KMS-11 (cell line): ENCODE data around the gene PFDN1.

Source experiments
- H2AFZ ChIP-seq: fragments of 200-600 bp; sonication (generic); 2 replicates; pipeline ENCODE4 v1.6.1; 2016; ENCODE audit warnings: antibody characterized with exemption, mixed run types, low read depth
- H3K27ac ChIP-seq: fragments of 200-600 bp; sonication (generic); 2 replicates; pipeline ENCODE4 v1.6.1; 2016; ENCODE audit warnings: mild to moderate bottlenecking, mixed run types
- H3K27me3 ChIP-seq: fragments of 200-600 bp; sonication (generic); 2 replicates; pipeline ENCODE4 v1.6.1; 2017; ENCODE audit warnings: mild to moderate bottlenecking, low read depth, mixed run types, moderate library complexity; ENCODE audit not compliant: insufficient read depth
- H3K36me3 ChIP-seq: fragments of 200-600 bp; sonication (generic); 2 replicates; pipeline ENCODE4 v1.6.1; 2017; ENCODE audit warnings: mild to moderate bottlenecking, mixed run types; ENCODE audit not compliant: insufficient read depth
- H3K4me1 ChIP-seq: fragments of 200-600 bp; sonication (generic); 2 replicates; pipeline ENCODE4 v1.6.1; 2016; ENCODE audit warnings: mild to moderate bottlenecking, low read depth, mixed run types; ENCODE audit not compliant: poor library complexity, severe bottlenecking
- H3K4me2 ChIP-seq: fragments of 200-600 bp; sonication (generic); 2 replicates; pipeline ENCODE4 v1.7.0; 2016; ENCODE audit warnings: mild to moderate bottlenecking, mixed run types
- H3K4me3 ChIP-seq: fragments of 200-600 bp; sonication (generic); IDR thresholded peaks from 2 replicates; pipeline ENCODE4 v1.6.1; 2017; ENCODE audit warnings: low read depth, low read length, mixed read lengths; ENCODE audit not compliant: insufficient read depth
- H3K79me2 ChIP-seq: fragments of 200-600 bp; sonication (generic); 2 replicates; pipeline ENCODE4 v1.6.1; 2016; ENCODE audit warnings: low read depth, mixed run types; ENCODE audit not compliant: insufficient read depth
- H3K9ac ChIP-seq: fragments of 200-600 bp; sonication (generic); 2 replicates; pipeline ENCODE4 v1.6.1; 2016; ENCODE audit warnings: mild to moderate bottlenecking, mixed run types
- H4K20me1 ChIP-seq: fragments of 200-600 bp; sonication (generic); 2 replicates; pipeline ENCODE4 v1.6.1; 2016; ENCODE audit warnings: mild to moderate bottlenecking, mixed run types; ENCODE audit not compliant: insufficient read depth
- CTCF ChIP-seq: fragments of 200-600 bp; sonication (generic); conservative IDR thresholded peaks from 2 replicates; pipeline ENCODE4 v1.6.1; 2017; ENCODE audit warnings: low read depth, mild to moderate bottlenecking, antibody characterized with exemption, low read length, moderate library complexity, mixed read lengths

The PFDN1 gene

DNA sequence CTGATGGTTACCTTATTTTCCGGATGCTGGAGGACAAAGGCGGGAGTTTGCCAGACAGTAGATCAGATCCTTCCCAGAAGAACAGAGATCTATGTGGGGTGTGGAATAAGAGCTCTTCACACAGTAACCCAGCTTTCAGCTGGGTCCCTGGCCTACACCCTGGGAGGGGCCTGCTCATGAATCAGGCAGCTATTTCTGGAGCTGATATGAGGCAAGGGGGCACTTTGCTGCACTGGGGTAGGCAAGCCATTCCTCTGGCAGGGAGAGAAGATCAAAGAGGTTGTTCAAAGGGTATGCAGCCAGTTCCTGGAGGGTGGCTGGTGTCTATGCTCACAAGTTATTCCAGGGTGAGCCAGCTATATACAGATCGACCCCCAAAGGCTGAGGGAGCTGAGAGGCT lies 79.3 kb downstream of the PFDN1 start:
- Histone ChIP-seq H4K20me1 (no peaks in the 10 kb centered on the region), H3K9ac (no peak overlapping the region), H3K4me3 (no peak overlapping the region), H3K4me1 (peaks cover 7% of the 10 kb centered on the region), H3K27me3 (no peaks in the 10 kb centered on the region), H2AFZ (no peak overlapping the region), H3K36me3 (no peaks in the 10 kb centered on the region), H3K79me2 (no peaks in the 10 kb centered on the region), H3K27ac (no peak overlapping the region), H3K4me2 (no peak overlapping the region)
- no peak for TF ChIP-seq CTCF

DNA sequence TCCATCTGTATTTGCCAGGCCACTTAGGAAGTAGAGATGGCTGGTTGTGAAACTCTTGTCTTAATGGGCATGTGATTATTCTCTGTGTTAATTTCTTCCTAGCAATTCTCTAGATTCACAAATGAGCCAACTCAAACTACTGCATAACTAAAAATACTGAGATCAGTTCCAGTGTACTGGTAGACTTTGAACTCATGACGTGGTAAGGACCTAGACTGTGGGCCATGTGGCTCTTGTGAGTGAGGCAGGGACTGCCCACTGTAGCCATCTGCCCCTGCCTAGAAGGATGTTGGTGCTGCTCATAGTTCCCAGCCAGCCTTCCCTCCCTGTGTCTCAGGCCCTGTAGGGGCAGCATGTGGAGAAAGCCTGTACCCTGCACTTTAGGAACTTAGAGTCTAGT lies 80.5 kb downstream of the PFDN1 start:
- H3K36me3 ChIP-seq = no peaks in the 10 kb centered on the region
- no peaks in the 10 kb centered on the region for H3K79me2 ChIP-seq
- H3K27me3 ChIP-seq = peaks cover under 1% of the 10 kb centered on the region; the same call in 1 of the 2 replicates
- no peak overlapping the region for H3K27ac ChIP-seq
- no peaks in the 10 kb centered on the region for H4K20me1 ChIP-seq
- no peak overlapping the region for H2AFZ ChIP-seq
- no peak overlapping the region for H3K9ac ChIP-seq
- no peak overlapping the region for H3K4me2 ChIP-seq
- no peak for TF ChIP-seq CTCF
- no peak overlapping the region for H3K4me3 ChIP-seq
- peaks cover 7% of the 10 kb centered on the region for H3K4me1 ChIP-seq

DNA sequence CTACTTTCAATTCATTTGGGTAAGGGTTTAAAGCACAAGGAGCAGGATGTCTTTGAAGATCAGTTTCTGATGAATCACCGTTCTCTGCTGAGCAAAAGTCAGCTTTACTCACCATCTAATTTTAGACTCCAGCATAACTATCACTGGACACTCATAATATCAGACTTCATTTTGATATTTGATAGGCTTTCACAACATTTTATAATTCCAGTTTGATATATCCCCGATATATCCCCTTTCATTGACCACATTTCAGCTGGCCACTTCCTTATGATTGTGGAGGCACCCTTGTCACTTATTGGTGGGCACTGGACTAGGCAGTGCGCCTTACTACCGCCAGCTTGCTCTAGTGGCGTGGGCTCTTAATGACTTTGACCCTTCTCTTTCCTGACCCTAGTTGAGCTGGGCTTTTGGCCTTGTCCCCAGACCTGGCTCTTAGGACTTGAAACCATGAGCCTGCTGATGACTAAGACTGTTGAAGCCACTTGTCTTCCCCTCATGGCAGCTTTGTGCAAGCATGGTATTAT lies 81.1 kb downstream of the PFDN1 start:
- Histone ChIP-seq H2AFZ (no peak overlapping the region), H3K27ac (no peak overlapping the region), H3K79me2 (no peaks in the 10 kb centered on the region), H3K4me2 (no peak overlapping the region), H3K9ac (no peak overlapping the region), H3K36me3 (no peaks in the 10 kb centered on the region), H3K4me1 (peaks cover 7% of the 10 kb centered on the region), H4K20me1 (no peaks in the 10 kb centered on the region), H3K27me3 (peaks cover 7% of the 10 kb centered on the region; the same call in 1 of the 2 replicates), H3K4me3 (no peak overlapping the region)
- no peak for TF ChIP-seq CTCF

DNA sequence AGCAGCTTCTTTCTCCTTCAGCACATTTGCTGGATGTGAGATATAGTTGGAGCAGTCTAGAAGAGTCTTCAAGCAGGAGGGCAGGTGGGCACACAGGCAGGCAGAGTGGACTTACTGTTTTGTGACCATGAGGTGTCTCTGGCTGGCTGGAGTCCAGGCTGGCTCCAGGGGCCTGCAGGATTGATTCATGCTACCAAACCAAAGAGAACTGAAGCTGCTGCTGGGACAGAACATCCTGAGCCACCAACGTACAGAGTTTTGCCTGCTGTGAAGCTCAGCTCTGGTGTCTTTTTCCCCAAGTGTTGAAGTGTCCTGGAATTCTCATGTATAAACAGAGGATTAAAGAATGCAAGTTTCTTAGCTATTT lies 82.2 kb downstream of the PFDN1 start:
- Histone ChIP-seq H3K4me1 (peaks cover 8% of the 10 kb centered on the region), H3K27me3 (peaks cover 18% of the 10 kb centered on the region), H3K4me2 (no peak overlapping the region), H3K4me3 (no peak overlapping the region), H3K36me3 (no peaks in the 10 kb centered on the region), H4K20me1 (no peaks in the 10 kb centered on the region), H3K27ac (no peak overlapping the region), H3K79me2 (no peaks in the 10 kb centered on the region), H3K9ac (no peak overlapping the region), H2AFZ (no peak overlapping the region)
- TF ChIP-seq CTCF = no peak
